Upper lobe of left lung (tissue), 6 donors: ENCODE data around the gene PPM1E. TPM values are rescaled to one million over a fixed set of nuclear protein-coding genes. Genes with fewer than 3 reads are reported as not detected.
A peak's percentile ranks its signal among the peaks of the same experiment; 100 is the strongest.

ENCODE experiments used
- ATAC-seq, 2 donors: fragments of 200-7000 bp; cut with Tn5 transposase; one replicate each; pipeline ENCODE4 v1.9.1; 2022; ENCODE audit warnings: mild to moderate bottlenecking in 2 of 2, moderate library complexity in 2 of 2; ENCODE audit not compliant: low FRiP score in 2 of 2
- DNase-seq, 2 donors: peaks; one replicate each; pipeline ENCODE4 v3.0.0-alpha.2; 2019 to 2020
- H3K27ac ChIP-seq, 4 donors: fragments of 200-600 bp; sonication (generic); one replicate each; pipeline ENCODE4 v1.5.1; 2016 to 2019
- H3K27me3 ChIP-seq, 4 donors: fragments of 200-600 bp; sonication (generic); one replicate each; pipeline ENCODE4 v1.5.1; 2017 to 2019
- H3K36me3 ChIP-seq, 4 donors: fragments of 200-600 bp; sonication (generic); one replicate each; pipeline ENCODE4 v1.5.1; 2016 to 2019
- H3K4me1 ChIP-seq, 4 donors: fragments of 200-600 bp; sonication (generic); one replicate each; pipeline ENCODE4 v1.5.1; 2018 to 2019
- H3K4me3 ChIP-seq, 4 donors: fragments of 200-600 bp; sonication (generic); one replicate each; pipeline ENCODE4 v1.5.1; 2017 to 2019; ENCODE audit warnings: mild to moderate bottlenecking in 2 of 4, moderate library complexity in 1 of 4
- H3K9me3 ChIP-seq, 4 donors: fragments of 200-600 bp; sonication (generic); one replicate each; pipeline ENCODE4 v1.5.1; 2018 to 2019
- CTCF ChIP-seq, 6 experiments: fragments of 450-650 bp in 4 of 6; fragments of 200-600 bp in 2 of 6; sonication (generic) in 2 of 6; IDR thresholded peaks; one replicate each; pipeline ENCODE4 v1.5.1; 2016 to 2019; ENCODE audit warnings: antibody characterized with exemption in 6 of 6
- EP300 ChIP-seq, 4 donors: sonication (generic); formaldehyde crosslinking; IDR thresholded peaks; one replicate each; pipeline ENCODE4 v1.5.1; 2017; ENCODE audit warnings: antibody characterized with exemption in 4 of 4, control low read depth in 2 of 4
- POLR2A ChIP-seq, 4 donors: fragments of 450-650 bp; IDR thresholded peaks; one replicate each; pipeline ENCODE4 v1.5.1; 2016 to 2017; ENCODE audit warnings: antibody characterized with exemption in 4 of 4, mild to moderate bottlenecking in 2 of 4
- POLR2AphosphoS5 ChIP-seq, 2 donors: sonication (generic); formaldehyde crosslinking; IDR thresholded peaks; one replicate each; pipeline ENCODE4 v1.5.1; 2017; ENCODE audit warnings: antibody characterized with exemption in 2 of 2
- WGBS, 2 donors: methylation state at CpG; one replicate each; pipeline ENCODE4 v1.1.5; 2017 to 2018; 5-methylcytosine and 5-hydroxymethylcytosine counted together
- total RNA-seq, 6 donors: library from RNA; depleted of rRNA in 4 of 6; stranded (reverse); fragments of >200 nt in 4 of 6; gene quantifications; one replicate each; pipeline versions ENCODE4 v1.1.0 to v1.2.1, GENCODE V29; 2016 to 2021
- donor health status: DM: no; HTN: no; CAD: no; lungs with moderate emphysema.
- donor health status: DM: no; HTN: yes; CAD: no; lungs with severe emphysema.

PPM1E gene
- total RNA-seq, result under 1 TPM; under 0.01 to 0.76 (median 0.18) TPM

GRCh38 chr17:58755577-58756245 is at the start of gene PPM1E:
Gene PPM1E (plus strand): TSS chr17:58755854.
- TF ChIP-seq CTCF (IDR thresholded peaks at IDR 0.05) (no peak), POLR2AphosphoS5 (IDR thresholded peaks at IDR 0.05) (no peak), POLR2A (IDR thresholded peaks at IDR 0.05) (no peak), EP300 (IDR thresholded peaks at IDR 0.05) (no peak)
- peak within 1 kb of the TSS; percentile 32 to 68 (median 50) for H3K4me3 ChIP-seq
- DNase-seq (peak; percentile 28 to 92), ATAC-seq (peak; percentile 67 to 91)
- no peaks in the 10 kb centered on the region for H3K36me3 ChIP-seq
- peaks cover 0 to 26% (median 15%) of the 10 kb centered on the region in 4 donors for H3K27me3 ChIP-seq
- peaks cover 14 to 20% (median 18%) of the 10 kb centered on the region in 4 donors for H3K4me1 ChIP-seq
- 5 to 14% methylated on average over 19 to 32 of the region's 71 CpGs for WGBS, 2 donors
- H3K27ac ChIP-seq, result no peak within 1 kb of the TSS
- no peaks in the 10 kb centered on the region for H3K9me3 ChIP-seq

GRCh38 chr17:58706351-58707140 is 49.1 kb upstream of the PPM1E start:
- H3K27me3 ChIP-seq, result no peaks in the 10 kb centered on the region
- H3K36me3 ChIP-seq, result peaks cover 0 to 34% (median 13%) of the 10 kb centered on the region in 4 donors
- H3K9me3 ChIP-seq, result no peaks in the 10 kb centered on the region
- no peak overlapping the region for H3K27ac ChIP-seq
- H3K4me3 ChIP-seq, result no peak overlapping the region
- 68 to 71% methylated on average over 3 of the region's 3 CpGs for WGBS, 2 donors
- no peak for ATAC-seq
- no peaks in the 10 kb centered on the region for H3K4me1 ChIP-seq
- no peak for DNase-seq
- TF ChIP-seq POLR2AphosphoS5 (IDR thresholded peaks at IDR 0.05) (no peak), EP300 (IDR thresholded peaks at IDR 0.05) (no peak), POLR2A (IDR thresholded peaks at IDR 0.05) (no peak), CTCF (IDR thresholded peaks at IDR 0.05) (no peak)

- no peak for DNase-seq
These were observed 44.6 kb upstream of the PPM1E start for GRCh38 chr17:58710948-58711552.

DNA sequence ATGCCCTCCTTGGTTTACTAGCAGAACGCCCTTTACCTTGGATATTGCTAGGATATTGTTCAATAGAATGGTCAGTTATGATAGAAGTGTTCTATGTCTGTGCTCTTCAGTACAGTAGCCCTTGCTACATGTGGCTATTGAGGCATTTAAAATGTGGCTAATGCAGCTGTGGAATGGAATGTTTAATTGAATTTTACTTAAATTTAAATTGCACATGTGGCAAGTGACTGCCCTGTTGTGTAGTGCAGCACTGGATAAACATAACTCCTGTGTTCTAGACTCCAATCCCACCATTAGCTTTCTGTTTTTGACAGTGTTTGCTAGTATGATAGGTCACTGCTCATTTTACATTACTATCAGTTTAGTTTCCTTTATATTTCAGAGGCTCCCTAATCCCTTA is 33.4 kb upstream of the PPM1E start:
- Histone ChIP-seq H3K27ac (no peak overlapping the region), H3K36me3 (peaks cover 0 to 22% (median 7%) of the 10 kb centered on the region in 4 donors), H3K27me3 (no peaks in the 10 kb centered on the region), H3K4me1 (no peaks in the 10 kb centered on the region), H3K4me3 (no peak overlapping the region), H3K9me3 (no peaks in the 10 kb centered on the region)
- DNase-seq (no peak), ATAC-seq (no peak)
- WGBS, 2 donors, result 92 to 94% methylated on average over 1 of the region's 1 CpG
- no peak for TF ChIP-seq POLR2AphosphoS5 (IDR thresholded peaks at IDR 0.05)
- TF ChIP-seq CTCF (IDR thresholded peaks at IDR 0.05), result no peak
- TF ChIP-seq EP300 (IDR thresholded peaks at IDR 0.05), result no peak
- TF ChIP-seq POLR2A (IDR thresholded peaks at IDR 0.05), result no peak

More at GRCh38 chr17:58710948-58711552, 44.6 kb upstream of the PPM1E start:
- H3K27ac ChIP-seq, result no peak overlapping the region
- no peak overlapping the region for H3K4me3 ChIP-seq
- H3K36me3 ChIP-seq, result peaks cover 0 to 34% (median 8%) of the 10 kb centered on the region in 4 donors
- 52 to 53% methylated on average over 4 of the region's 4 CpGs for WGBS, 2 donors
- no peak for ATAC-seq
- H3K9me3 ChIP-seq, result no peaks in the 10 kb centered on the region
- H3K4me1 ChIP-seq, result no peaks in the 10 kb centered on the region
- no peaks in the 10 kb centered on the region for H3K27me3 ChIP-seq
- TF ChIP-seq POLR2A (IDR thresholded peaks at IDR 0.05) (no peak), CTCF (IDR thresholded peaks at IDR 0.05) (peak; percentile 37 to 68 (median 63))
